HCT116 (cell line): ENCODE data around the gene RWDD2A. TPM values are rescaled to one million over a fixed set of nuclear protein-coding genes. Genes with fewer than 3 reads are reported as not detected.

ENCODE experiments used
- ATAC-seq: fragments of 200-7000 bp; cut with Tn5 transposase; 2 replicates; pipeline ENCODE4 v1.9.1; 2020; ENCODE audit warnings: mild to moderate bottlenecking, moderate library complexity
- BruUV-seq: library from RNA; stranded (reverse); fragments of 400-500 nt; replicated peaks from 2 replicates; lab custom pipeline; 2021; lab: Mats Ljungman, UMichigan
- CTCF ChIA-PET: fragments of 300-600 bp; sonication (Branson Sonifier 250); formaldehyde crosslinking; loops from one replicate; lab custom pipeline; 2021; ENCODE audit warnings: antibody characterized with exemption; lab: Charles Lee
- POLR2A ChIA-PET: fragments of 300-600, 350-600 bp; sonication (Branson Sonifier 250); formaldehyde crosslinking; loops from one replicate; lab custom pipeline; 2021; ENCODE audit warnings: antibody characterized with exemption; lab: Charles Lee
- RAD21 ChIA-PET, 2 experiments: fragments of 300-600 bp; sonication (Branson Sonifier 250); formaldehyde crosslinking; loops; one replicate each; lab custom pipeline; 2023; ENCODE audit warnings: low total read pairs in 2 of 2; ENCODE audit not compliant: uncharacterized antibody in 2 of 2, unreplicated experiment in 2 of 2, low non-redundant PET in 1 of 2; lab: Charles Lee
- DNase-seq: peaks from one replicate; pipeline ENCODE4 v3.0.0-alpha.2; 2010; ENCODE audit warnings: low read depth, low spot score
- H2AFZ ChIP-seq: fragments of 200-600 bp; shearing (Covaris generic), sonication (generic); 2 replicates; pipeline ENCODE4 v1.6.1; 2017; ENCODE audit warnings: low read depth, mixed run types, mixed read lengths, antibody characterized with exemption, low read length; ENCODE audit not compliant: poor library complexity, severe bottlenecking
- H3K27ac ChIP-seq: 2 replicates; pipeline ENCODE4 v1.5.1; 2012; ENCODE audit warnings: low read depth, low read length
- H3K27me3 ChIP-seq: fragments of 200-600 bp; sonication (generic); 2 replicates; pipeline ENCODE4 v1.6.1; 2016; ENCODE audit warnings: mixed run types, low read length, mixed read lengths; ENCODE audit not compliant: insufficient read depth
- H3K36me3 ChIP-seq, 2 experiments: fragments of 200-500 bp in 1 of 2; fragments of 200-600 bp in 1 of 2; sonication (Bioruptor generic) in 1 of 2; sonication (generic) in 1 of 2; 2 replicates each; pipeline versions ENCODE4 v1.5.1 to v1.6.1; 2014 to 2016; ENCODE audit warnings: low read length in 2 of 2, inconsistent platforms in 1 of 2, mixed read lengths in 1 of 2, mixed run types in 1 of 2; ENCODE audit not compliant: insufficient read depth in 2 of 2, control insufficient read depth in 1 of 2
- H3K4me1 ChIP-seq, 2 experiments: fragments of 200-600 bp in 1 of 2; sonication (generic) in 1 of 2; 2 replicates each; pipeline versions ENCODE4 v1.5.1 to v1.6.1; 2012 to 2017; ENCODE audit warnings: low read length in 2 of 2, inconsistent platforms in 1 of 2, mild to moderate bottlenecking in 1 of 2, mixed read lengths in 1 of 2, mixed run types in 1 of 2, moderate library complexity in 1 of 2; ENCODE audit not compliant: insufficient read depth in 2 of 2, control insufficient read depth in 1 of 2
- H3K4me2 ChIP-seq: fragments of 200-600 bp; sonication (generic); 2 replicates; pipeline ENCODE4 v1.6.1; 2017; ENCODE audit warnings: mixed run types, low read length, mixed read lengths
- H3K4me3 ChIP-seq, 2 experiments: fragments of 200-600 bp in 1 of 2; sonication (generic) in 1 of 2; replicated peaks in 1 of 2; 2 replicates each; pipeline ENCODE4 v1.5.1; 2011 to 2016; ENCODE audit warnings: low read length in 2 of 2, control low read depth in 1 of 2, low read depth in 1 of 2, mild to moderate bottlenecking in 1 of 2, mixed read lengths in 1 of 2, mixed run types in 1 of 2
- H3K79me2 ChIP-seq: fragments of 200-600 bp; sonication (generic); 2 replicates; pipeline ENCODE4 v1.6.1; 2017; ENCODE audit warnings: mild to moderate bottlenecking, mixed run types, low read length, moderate library complexity, mixed read lengths; ENCODE audit not compliant: insufficient read depth
- H3K9ac ChIP-seq: fragments of 200-600 bp; sonication (generic); 2 replicates; pipeline ENCODE4 v1.6.1; 2016; ENCODE audit warnings: low read length, mixed read lengths
- H3K9me2 ChIP-seq: fragments of 200-600 bp; sonication (generic), shearing (Covaris generic); 2 replicates; pipeline ENCODE4 v1.6.1; 2017; ENCODE audit warnings: mixed run types, mild to moderate bottlenecking, moderate library complexity; ENCODE audit not compliant: insufficient read depth
- H3K9me3 ChIP-seq, 2 experiments: fragments of 200-500 bp in 1 of 2; fragments of 200-600 bp in 1 of 2; sonication (Bioruptor generic) in 1 of 2; sonication (generic) in 1 of 2; 2 replicates each; pipeline ENCODE4 v1.6.1; 2014 to 2017; ENCODE audit warnings: low read length in 2 of 2, mixed read lengths in 2 of 2, inconsistent platforms in 1 of 2, low read depth in 1 of 2, mild to moderate bottlenecking in 1 of 2, mixed run types in 1 of 2, moderate library complexity in 1 of 2; ENCODE audit not compliant: control insufficient read depth in 1 of 2, insufficient read depth in 1 of 2
- H4K20me1 ChIP-seq: fragments of 200-600 bp; sonication (generic), shearing (Covaris generic); 2 replicates; pipeline ENCODE4 v1.6.1; 2017; ENCODE audit warnings: mixed run types, mild to moderate bottlenecking, moderate library complexity; ENCODE audit not compliant: insufficient read depth
- EZH2phosphoT487 ChIP-seq: fragments of 200-600 bp; IDR thresholded peaks from 2 replicates; pipeline ENCODE4 v1.6.1; 2018; ENCODE audit warnings: antibody characterized with exemption, borderline replicate concordance
- POLR2AphosphoS5 ChIP-seq: IDR thresholded peaks from 2 replicates; pipeline ENCODE4 v1.6.1; 2011; ENCODE audit warnings: mild to moderate bottlenecking, low read depth, low read length, moderate library complexity
- RAD21 ChIP-seq: IDR thresholded peaks from 2 replicates; pipeline ENCODE4 v1.6.1; 2012; ENCODE audit warnings: low read depth, mild to moderate bottlenecking
- ZBTB33 ChIP-seq: IDR thresholded peaks from 2 replicates; pipeline ENCODE4 v1.6.1; 2011; ENCODE audit warnings: mild to moderate bottlenecking, low read length, moderate library complexity; ENCODE audit not compliant: insufficient replicate concordance; ENCODE audit errors: extremely low read depth
- ZFX ChIP-seq: fragments of 450-650 bp; IDR thresholded peaks from 2 replicates; pipeline ENCODE4 v1.6.1; 2017
- ZNF274 ChIP-seq: fragments of 200-500 bp; sonication (Bioruptor generic); IDR thresholded peaks from 2 replicates; pipeline ENCODE4 v1.6.1; 2014; ENCODE audit warnings: mild to moderate bottlenecking, low read depth, low read length, inconsistent platforms
- intact Hi-C: fragments of 100-400 bp; cut with micrococcal nuclease; formaldehyde crosslinking; loops from 2 replicates; pipeline ENCODE4 v1.10.0; 2022
- total RNA-seq: library from RNA; stranded (reverse); gene quantifications from one replicate; pipeline ENCODE4 v1.2.1, GENCODE V29; 2021; ENCODE audit not compliant: unreplicated experiment
- TF ChIP-seq, protein P1 (sequence below): IDR thresholded peaks from 2 replicates; pipeline ENCODE4 v1.6.1; 2012; ENCODE audit warnings: low read depth
- TF ChIP-seq, protein P2 (sequence below), 3 experiments: fragments of 200-600 bp in 1 of 3; sonication (generic) in 1 of 3; IDR thresholded peaks in 2 of 3; conservative IDR thresholded peaks in 1 of 3; 2 replicates each; pipeline ENCODE4 v1.5.1; 2012 to 2017; ENCODE audit warnings: low read depth in 2 of 3, low read length in 2 of 3, antibody characterized with exemption in 1 of 3, borderline replicate concordance in 1 of 3, control low read depth in 1 of 3, mild to moderate bottlenecking in 1 of 3, mixed read lengths in 1 of 3, mixed run types in 1 of 3, moderate library complexity in 1 of 3; ENCODE audit not compliant: insufficient read depth in 1 of 3

The RWDD2A gene
- total RNA-seq, 1 experiment from 2014 or later, result 3.6 TPM

- DNase-seq, result no peak
- Histone ChIP-seq H3K4me3 (no peak overlapping the region), H3K36me3 (peaks cover 40 to 44% of the 10 kb centered on the region in 2 experiments), H4K20me1 (no peaks in the 10 kb centered on the region), H3K9me2 (no peaks in the 10 kb centered on the region), H2AFZ (no peak overlapping the region), H3K9me3 (no peaks in the 10 kb centered on the region), H3K79me2 (no peaks in the 10 kb centered on the region), H3K27ac (no peak overlapping the region), H3K27me3 (no peaks in the 10 kb centered on the region), H3K4me1 (no peaks in the 10 kb centered on the region), H3K9ac (no peak overlapping the region), H3K4me2 (no peak overlapping the region)
- ChIA-PET RAD21 (no interaction called here), CTCF (no interaction called here), POLR2A (no interaction called here)
- ATAC-seq, result no peak
- intact Hi-C loops, result no loop called here
- TF ChIP-seq, protein P1, sequence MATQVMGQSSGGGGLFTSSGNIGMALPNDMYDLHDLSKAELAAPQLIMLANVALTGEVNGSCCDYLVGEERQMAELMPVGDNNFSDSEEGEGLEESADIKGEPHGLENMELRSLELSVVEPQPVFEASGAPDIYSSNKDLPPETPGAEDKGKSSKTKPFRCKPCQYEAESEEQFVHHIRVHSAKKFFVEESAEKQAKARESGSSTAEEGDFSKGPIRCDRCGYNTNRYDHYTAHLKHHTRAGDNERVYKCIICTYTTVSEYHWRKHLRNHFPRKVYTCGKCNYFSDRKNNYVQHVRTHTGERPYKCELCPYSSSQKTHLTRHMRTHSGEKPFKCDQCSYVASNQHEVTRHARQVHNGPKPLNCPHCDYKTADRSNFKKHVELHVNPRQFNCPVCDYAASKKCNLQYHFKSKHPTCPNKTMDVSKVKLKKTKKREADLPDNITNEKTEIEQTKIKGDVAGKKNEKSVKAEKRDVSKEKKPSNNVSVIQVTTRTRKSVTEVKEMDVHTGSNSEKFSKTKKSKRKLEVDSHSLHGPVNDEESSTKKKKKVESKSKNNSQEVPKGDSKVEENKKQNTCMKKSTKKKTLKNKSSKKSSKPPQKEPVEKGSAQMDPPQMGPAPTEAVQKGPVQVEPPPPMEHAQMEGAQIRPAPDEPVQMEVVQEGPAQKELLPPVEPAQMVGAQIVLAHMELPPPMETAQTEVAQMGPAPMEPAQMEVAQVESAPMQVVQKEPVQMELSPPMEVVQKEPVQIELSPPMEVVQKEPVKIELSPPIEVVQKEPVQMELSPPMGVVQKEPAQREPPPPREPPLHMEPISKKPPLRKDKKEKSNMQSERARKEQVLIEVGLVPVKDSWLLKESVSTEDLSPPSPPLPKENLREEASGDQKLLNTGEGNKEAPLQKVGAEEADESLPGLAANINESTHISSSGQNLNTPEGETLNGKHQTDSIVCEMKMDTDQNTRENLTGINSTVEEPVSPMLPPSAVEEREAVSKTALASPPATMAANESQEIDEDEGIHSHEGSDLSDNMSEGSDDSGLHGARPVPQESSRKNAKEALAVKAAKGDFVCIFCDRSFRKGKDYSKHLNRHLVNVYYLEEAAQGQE, result no peak
- TF ChIP-seq, protein P2, sequence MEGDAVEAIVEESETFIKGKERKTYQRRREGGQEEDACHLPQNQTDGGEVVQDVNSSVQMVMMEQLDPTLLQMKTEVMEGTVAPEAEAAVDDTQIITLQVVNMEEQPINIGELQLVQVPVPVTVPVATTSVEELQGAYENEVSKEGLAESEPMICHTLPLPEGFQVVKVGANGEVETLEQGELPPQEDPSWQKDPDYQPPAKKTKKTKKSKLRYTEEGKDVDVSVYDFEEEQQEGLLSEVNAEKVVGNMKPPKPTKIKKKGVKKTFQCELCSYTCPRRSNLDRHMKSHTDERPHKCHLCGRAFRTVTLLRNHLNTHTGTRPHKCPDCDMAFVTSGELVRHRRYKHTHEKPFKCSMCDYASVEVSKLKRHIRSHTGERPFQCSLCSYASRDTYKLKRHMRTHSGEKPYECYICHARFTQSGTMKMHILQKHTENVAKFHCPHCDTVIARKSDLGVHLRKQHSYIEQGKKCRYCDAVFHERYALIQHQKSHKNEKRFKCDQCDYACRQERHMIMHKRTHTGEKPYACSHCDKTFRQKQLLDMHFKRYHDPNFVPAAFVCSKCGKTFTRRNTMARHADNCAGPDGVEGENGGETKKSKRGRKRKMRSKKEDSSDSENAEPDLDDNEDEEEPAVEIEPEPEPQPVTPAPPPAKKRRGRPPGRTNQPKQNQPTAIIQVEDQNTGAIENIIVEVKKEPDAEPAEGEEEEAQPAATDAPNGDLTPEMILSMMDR (IDR thresholded peaks at IDR 0.05 in 2 of 3, conservative IDR thresholded peaks at IDR 0.05 in 1 of 3; ENCODE audit: borderline replicate concordance in 1 of 3, insufficient read depth in 1 of 3, low read depth in 2 of 3, low read length in 2 of 3), result no peak
- TF ChIP-seq EZH2phosphoT487 (no peak), ZFX (no peak), ZNF274 (no peak), POLR2AphosphoS5 (no peak), ZBTB33 (no peak), RAD21 (no peak)
- BruUV-seq, result no TSS peak
Measured at GRCh38 chr6:83182114-83182513, 11.0 kb upstream of the RWDD2A start.
